Measurements from ENCODE around the gene GATA5. TPM values are rescaled to one million over a fixed set of nuclear protein-coding genes. Genes with fewer than 3 reads are reported as not detected.

GATA5 gene
- total RNA-seq, 1 donor from 2014 or later = not detected

DNA sequence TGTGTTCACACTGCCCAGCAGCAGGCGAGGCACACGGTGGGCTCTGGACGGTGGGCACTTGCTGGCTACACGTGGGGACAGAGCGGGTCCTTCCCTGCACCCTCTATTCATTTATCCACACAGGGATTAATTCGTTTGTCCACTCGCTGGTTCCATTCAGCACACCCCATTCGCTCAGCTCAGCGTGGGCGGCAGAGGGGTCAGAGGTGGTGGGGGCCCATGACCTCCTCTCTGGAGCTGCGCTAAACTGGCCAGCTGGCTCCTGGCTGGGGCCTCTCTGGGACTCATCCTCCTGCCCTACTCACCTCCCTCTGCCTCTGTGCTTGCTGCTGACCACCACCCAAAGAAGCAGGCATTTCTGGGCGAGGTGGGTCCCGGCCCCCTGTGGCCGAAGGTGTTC lies 27.0 kb downstream of the GATA5 start:
- TF ChIP-seq, protein P1, sequence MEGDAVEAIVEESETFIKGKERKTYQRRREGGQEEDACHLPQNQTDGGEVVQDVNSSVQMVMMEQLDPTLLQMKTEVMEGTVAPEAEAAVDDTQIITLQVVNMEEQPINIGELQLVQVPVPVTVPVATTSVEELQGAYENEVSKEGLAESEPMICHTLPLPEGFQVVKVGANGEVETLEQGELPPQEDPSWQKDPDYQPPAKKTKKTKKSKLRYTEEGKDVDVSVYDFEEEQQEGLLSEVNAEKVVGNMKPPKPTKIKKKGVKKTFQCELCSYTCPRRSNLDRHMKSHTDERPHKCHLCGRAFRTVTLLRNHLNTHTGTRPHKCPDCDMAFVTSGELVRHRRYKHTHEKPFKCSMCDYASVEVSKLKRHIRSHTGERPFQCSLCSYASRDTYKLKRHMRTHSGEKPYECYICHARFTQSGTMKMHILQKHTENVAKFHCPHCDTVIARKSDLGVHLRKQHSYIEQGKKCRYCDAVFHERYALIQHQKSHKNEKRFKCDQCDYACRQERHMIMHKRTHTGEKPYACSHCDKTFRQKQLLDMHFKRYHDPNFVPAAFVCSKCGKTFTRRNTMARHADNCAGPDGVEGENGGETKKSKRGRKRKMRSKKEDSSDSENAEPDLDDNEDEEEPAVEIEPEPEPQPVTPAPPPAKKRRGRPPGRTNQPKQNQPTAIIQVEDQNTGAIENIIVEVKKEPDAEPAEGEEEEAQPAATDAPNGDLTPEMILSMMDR (IDR thresholded peaks at IDR 0.05; ENCODE audit: insufficient read depth, low read length, severe bottlenecking) = no peak
- no peak for DNase-seq (ENCODE audit: low read depth)
- Histone ChIP-seq H3K27me3 (ENCODE audit: control insufficient read depth, insufficient read depth, low read length) (no peaks in the 10 kb centered on the region), H3K36me3 (ENCODE audit: control insufficient read depth, insufficient read depth, low read length) (no peaks in the 10 kb centered on the region), H3K4me3 (ENCODE audit: low read depth, low read length) (no peak overlapping the region)
- no peak for FAIRE-seq

DNA sequence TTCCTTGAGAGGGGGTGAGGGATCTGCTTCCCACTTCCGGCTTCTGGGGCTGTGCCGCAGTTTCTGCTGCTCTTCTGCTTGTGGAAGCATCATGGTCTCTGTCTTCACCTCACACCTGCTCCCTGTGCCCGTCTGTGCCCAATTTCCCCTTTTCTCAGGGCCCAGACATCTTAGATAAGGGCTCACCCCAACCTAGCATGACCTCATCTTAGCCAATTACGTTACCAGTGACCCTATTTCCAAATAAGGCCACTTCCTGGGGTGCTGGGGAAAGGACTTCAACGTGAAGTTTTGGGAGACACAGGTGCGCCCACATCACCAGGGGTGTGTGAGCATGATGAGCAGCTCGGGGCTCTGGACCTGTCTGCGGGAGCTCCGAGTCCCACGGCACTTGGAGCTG lies 27.8 kb downstream of the GATA5 start:
- DNase-seq (ENCODE audit: low read depth) = no peak
- no peak for FAIRE-seq
- TF ChIP-seq, protein P1 (IDR thresholded peaks at IDR 0.05; ENCODE audit: insufficient read depth, low read length, severe bottlenecking) = no peak
- no peak overlapping the region for H3K4me3 ChIP-seq (ENCODE audit: low read depth, low read length)
- H3K27me3 ChIP-seq (ENCODE audit: control insufficient read depth, insufficient read depth, low read length) = no peaks in the 10 kb centered on the region
- no peaks in the 10 kb centered on the region for H3K36me3 ChIP-seq (ENCODE audit: control insufficient read depth, insufficient read depth, low read length)

DNA sequence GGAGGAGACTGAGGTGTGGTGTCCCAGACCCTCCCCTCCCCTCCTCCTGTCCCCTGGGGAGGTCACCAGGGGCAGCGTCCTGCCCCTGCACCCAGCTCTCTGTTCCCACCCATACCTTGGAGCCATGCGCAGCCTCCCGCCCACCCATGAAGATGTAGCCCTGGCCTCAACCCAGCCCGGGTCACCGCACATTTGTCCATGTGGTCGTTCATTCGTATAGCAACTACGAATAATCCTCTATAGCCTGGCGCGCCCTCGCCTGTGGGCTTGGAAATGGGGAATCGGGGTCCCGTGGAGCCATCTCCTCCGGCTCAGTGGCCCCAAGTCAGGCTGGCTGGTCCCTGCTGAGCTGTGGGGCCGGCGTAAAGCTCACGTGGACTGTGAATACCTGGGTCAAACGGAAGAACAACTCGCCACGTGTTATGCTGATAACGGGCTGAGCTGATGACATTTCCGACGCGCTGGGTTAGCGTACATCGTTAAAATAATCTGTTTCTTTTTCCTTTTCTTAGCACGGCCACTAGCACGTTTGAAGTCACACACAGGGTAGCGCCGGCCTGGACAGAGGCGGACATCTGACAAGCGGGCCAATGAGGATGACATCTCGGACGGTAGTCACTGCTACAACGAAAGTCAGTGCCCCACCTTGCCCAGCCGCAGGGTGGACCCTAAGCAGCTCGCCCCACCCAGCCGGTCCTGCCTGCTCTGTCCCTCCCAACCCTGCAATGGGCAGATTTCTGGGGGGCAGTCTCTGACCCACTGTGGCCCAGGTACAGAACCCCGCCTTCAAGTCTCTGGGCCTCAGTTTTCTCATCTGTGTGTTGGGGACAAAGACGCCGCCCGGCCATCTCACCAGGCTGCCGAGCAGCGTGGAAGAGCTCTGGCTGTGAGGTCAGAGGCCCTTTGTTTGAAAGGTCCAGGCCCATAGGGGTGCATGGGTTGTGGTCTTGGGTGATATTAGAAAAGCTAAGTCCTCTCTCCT lies 28.6 kb downstream of the GATA5 start:
- DNase-seq (ENCODE audit: low read depth) (no peak), FAIRE-seq (no peak)
- no peaks in the 10 kb centered on the region for H3K36me3 ChIP-seq (ENCODE audit: control insufficient read depth, insufficient read depth, low read length)
- TF ChIP-seq, protein P1 (IDR thresholded peaks at IDR 0.05; ENCODE audit: insufficient read depth, low read length, severe bottlenecking) = no peak
- no peak overlapping the region for H3K4me3 ChIP-seq (ENCODE audit: low read depth, low read length)
- no peaks in the 10 kb centered on the region for H3K27me3 ChIP-seq (ENCODE audit: control insufficient read depth, insufficient read depth, low read length)

DNA sequence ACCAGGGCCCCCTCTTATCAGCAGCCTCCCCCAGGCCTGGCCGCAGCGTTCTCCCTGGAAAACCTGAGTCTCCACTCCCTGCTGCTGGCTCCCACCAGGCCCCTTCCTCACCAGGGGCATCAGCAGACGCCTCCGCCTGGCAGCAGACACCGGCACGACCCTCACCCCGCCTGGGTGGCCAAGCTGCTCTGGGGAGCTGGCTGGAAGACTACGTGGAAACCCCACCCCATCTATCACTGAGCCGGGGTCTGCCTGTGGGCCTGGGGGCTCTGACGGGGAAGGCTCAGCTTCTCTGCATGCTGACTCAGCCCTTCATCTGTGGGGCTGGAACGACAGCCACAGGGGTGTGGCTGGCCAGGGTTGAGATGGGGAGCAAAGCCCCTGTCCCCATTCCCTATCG lies 29.3 kb downstream of the GATA5 start:
- DNase-seq (ENCODE audit: low read depth) (no peak), FAIRE-seq (no peak)
- H3K27me3 ChIP-seq (ENCODE audit: control insufficient read depth, insufficient read depth, low read length) = peaks cover under 1% of the 10 kb centered on the region
- TF ChIP-seq, protein P1 (IDR thresholded peaks at IDR 0.05; ENCODE audit: insufficient read depth, low read length, severe bottlenecking) = no peak
- H3K36me3 ChIP-seq (ENCODE audit: control insufficient read depth, insufficient read depth, low read length) = no peaks in the 10 kb centered on the region
- H3K4me3 ChIP-seq (ENCODE audit: low read depth, low read length) = no peak overlapping the region

DNA sequence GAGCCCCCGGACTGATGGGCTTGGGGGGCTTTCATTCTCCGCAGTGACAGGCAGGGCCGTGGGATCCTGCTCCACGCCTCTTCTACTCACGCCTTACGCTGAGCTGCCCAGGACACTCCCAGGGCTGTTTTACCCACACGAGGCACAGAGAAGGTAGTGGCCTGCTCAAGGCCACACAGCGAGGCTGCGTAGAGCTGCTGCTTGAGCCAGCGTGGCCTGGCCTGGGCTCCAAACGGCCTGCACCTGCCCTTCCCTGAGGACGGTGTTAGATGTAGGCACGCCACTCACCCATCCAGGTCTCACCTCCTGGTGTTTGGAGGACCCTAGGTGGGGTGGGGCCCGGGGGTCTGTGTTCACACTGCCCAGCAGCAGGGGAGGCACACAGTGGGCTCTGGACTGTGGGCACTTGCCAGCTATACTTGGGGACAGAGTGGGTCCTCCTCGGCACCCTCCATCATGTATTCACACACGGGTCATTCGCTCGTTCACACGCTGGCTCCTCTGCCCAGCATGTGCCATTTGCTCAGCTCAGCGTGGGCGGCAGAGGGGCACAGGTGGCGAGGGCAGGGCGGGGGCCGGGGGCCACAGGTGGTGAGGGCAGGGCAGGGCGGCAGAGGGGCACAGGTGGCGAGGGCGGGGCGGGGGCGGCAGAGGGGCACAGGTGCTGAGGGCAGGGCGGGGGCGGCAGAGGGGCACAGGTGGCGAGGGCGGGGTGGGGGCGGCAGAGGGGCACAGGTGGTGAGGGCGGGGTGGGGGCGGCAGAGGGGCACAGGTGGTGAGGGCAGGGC lies 30.0 kb downstream of the GATA5 start:
- DNase-seq (ENCODE audit: low read depth) = no peak
- Histone ChIP-seq H3K36me3 (ENCODE audit: control insufficient read depth, insufficient read depth, low read length) (no peaks in the 10 kb centered on the region), H3K4me3 (ENCODE audit: low read depth, low read length) (no peak overlapping the region), H3K27me3 (ENCODE audit: control insufficient read depth, insufficient read depth, low read length) (peaks cover 1% of the 10 kb centered on the region)
- no peak for FAIRE-seq
- TF ChIP-seq, protein P1 (IDR thresholded peaks at IDR 0.05; ENCODE audit: insufficient read depth, low read length, severe bottlenecking) = no peak

Data from bronchial epithelial cell (primary cell).